ENCODE results near the gene DOCK10.

DNA sequence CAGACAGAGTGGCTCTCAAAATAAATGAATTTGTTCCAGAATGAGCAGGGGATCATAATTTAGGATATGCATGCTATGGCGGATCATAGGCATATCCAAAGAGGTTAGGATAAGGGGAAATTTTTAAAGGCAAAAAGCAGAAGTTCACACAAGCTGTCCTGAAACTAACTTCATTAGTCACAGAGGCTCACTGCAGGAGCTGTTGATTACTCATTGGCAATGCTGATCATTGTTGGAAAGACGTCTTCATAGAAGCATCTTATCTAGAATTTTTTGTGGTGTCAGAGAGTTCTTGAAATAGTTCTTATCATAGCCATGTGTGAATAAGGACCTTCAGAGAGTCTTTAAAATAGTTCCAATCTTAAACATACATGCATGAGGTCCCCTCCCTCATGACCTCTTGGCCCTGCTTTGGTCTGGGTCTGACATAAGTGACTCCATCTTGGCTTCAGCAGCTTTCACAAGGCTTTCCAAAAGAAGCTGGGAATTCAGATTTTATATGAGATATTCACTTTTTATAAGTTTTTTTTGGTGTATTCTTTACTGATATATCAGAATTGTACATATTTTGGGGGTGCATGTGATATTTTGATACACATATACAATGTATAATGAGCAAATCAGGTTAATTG, 318.6 kb downstream of the DOCK10 start:
- TF ChIP-seq CTCF (IDR thresholded peaks at IDR 0.05) (no peak), ATF3 (CRISPR knock-in tag; conservative IDR thresholded peaks at IDR 0.05) (no peak), IRF1 (CRISPR knock-in tag; IDR thresholded peaks at IDR 0.05) (no peak), USF2 (CRISPR knock-in tag; IDR thresholded peaks at IDR 0.05) (no peak), NR2C2 (CRISPR knock-in tag; IDR thresholded peaks at IDR 0.05) (no peak), ZNF512 (CRISPR knock-in tag; IDR thresholded peaks at IDR 0.05; ENCODE audit: borderline replicate concordance) (no peak), ZSCAN18 (CRISPR knock-in tag; IDR thresholded peaks at IDR 0.05) (no peak), SMAD4 (CRISPR knock-in tag; IDR thresholded peaks at IDR 0.05) (no peak), FOXJ3 (CRISPR knock-in tag; IDR thresholded peaks at IDR 0.05; ENCODE audit: borderline replicate concordance) (no peak)
- TF ChIP-seq, protein P1, sequence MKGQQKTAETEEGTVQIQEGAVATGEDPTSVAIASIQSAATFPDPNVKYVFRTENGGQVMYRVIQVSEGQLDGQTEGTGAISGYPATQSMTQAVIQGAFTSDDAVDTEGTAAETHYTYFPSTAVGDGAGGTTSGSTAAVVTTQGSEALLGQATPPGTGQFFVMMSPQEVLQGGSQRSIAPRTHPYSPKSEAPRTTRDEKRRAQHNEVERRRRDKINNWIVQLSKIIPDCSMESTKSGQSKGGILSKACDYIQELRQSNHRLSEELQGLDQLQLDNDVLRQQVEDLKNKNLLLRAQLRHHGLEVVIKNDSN (CRISPR knock-in tag; IDR thresholded peaks at IDR 0.05) = no peak
